ENCODE results near the gene SLC45A1.
A peak's percentile ranks its signal among the peaks of the same experiment; 100 is the strongest.
"Not testable (repeated sequence)": the region's sequence is repeated elsewhere in the genome, so short reads cannot be mapped to it uniquely, and the experiment has no call there.

The SLC45A1 gene

DNA sequence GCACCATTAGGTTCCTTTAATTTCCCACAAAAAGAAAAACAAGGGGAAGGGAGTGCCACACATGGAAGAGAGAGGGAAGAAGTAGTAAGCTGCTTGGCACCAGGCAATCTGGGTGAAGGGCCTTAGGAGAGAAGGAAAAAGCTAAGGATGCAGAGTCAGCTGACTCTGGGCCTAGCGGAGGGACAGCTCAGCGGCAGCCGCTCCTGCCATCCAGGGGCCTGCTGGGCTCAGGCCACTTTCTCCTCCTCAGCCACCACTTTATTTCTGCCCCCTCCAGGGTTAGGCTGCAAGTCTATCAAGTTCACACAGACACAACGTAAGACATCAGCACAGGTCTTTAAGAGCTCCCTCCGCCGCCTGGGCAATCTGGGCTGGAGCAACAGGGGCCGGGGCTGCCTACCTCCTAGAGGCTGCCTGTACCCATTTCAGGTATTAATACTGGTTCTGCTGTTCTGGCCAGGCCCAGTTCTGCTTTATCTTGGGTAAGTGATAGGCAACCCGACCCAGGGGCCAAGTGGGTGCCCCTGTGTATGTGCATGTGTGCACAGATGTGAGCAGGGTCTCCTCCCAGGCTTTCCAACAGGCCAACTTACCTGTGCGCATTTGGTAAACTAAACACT, 53.6 kb downstream of the SLC45A1 start:
- no peak for DNase-seq

DNA sequence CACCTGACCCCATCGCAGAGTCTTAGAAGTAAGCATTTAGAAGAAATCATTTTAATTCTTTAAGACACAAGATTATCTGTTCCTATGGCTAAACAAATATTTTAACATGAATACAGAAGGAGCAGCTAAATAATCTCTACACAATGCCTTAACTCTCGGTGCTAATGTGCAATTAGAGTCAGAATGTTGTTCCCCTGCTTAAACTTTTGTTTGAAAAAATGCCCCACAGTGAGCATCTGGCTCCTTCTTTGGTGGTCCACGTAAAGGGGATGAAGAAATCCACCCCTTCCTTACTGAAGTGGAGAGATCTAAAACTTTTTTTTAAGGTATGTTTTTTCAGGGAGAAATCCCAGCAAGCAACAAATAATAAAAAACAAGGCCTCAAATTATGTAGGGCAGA, 55.2 kb downstream of the SLC45A1 start:
- DNase-seq = no peak

DNA sequence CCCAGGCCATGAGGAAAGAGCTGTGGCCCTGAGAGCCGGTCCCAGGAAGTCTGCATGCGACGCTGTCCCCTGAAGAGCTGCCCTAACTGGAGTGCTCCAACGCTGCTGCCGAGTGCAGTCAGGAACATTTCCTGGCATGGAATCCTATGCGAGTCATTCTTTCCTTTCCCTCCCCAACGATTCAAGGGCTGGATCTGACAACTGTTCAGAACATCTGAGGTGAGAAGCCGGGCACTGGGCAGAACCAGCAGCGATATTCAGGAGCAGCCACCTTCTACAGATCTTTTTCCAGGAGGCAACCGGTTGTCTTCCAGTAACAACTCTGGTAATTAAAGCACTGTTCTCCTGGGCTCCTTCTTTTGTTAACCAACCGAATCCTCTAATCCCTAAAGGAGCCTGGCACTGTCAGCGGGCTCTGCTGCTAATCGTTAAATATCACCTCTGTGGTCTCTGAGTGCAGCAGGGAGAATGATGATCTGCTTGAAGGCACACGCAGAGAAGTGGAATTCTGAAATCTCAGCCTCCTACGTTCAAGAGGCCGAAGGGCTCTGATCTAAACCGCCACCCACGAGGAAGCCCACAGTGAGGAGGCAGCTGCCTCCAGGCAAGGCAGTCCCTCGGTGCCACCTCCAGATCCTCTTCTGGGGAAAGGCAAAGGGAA, 55.8 kb downstream of the SLC45A1 start:
- no peak for DNase-seq

DNA sequence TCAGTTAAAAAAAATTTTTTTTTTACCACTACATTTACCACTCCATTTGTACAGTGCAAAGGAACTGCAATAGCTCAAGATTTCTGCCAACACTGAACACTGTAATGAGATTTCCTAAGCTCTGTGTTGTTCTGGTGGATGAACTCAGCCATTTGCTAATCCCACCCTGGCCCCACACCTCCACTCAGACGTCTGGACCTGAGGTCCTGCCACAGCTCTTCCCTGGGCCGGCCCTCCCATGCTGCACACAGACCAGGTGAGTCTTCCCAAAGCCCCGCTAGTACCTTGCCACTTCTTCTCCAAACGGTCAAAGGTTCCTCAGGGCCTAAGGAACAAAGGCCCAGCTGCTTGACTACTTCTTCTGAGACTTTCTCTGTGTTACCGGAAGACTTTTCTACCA, 56.4 kb downstream of the SLC45A1 start:
- no peak for DNase-seq

DNA sequence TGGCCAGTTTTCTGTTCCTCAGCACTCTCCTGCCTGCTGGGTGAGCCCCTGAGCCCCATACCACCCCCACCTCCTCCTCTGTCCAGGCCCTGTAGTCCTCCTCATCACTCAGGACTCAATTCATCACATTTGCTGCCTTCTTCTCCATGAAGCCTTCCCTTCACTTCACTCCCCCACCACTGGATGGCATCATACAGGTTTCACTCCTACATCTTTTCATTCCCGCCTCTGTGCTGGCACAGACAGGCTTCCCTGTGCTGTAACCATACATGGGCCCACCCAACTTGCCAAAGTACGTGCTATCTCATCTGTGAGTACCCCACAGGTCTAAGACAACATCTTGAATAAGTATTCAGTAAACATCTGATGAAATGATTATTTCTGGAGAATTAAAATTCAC, 56.9 kb downstream of the SLC45A1 start:
- DNase-seq = peak in 1 of 2 experiments; percentile 30

DNA sequence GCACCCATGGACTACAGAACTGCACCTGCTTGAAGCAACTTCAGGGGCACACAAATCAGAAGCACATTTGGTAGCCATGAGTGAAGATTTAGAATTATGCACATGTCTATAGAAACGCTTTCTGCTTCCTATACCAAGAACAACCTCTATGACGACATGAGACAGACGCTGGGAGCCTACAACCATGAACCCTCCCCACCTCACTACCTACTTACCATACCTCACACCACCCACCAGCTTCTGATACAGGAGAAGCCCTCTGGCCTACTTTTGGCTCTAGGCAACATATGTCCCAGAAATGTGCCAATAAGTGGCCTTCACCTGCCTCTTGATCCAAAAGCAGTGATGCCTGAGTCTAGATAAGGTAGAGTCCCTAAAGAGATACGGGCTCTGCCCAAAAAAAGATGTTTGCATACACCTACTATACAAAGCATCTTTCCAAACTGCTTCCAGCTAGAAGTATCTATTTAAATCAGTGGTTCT, 58.5 kb downstream of the SLC45A1 start:
- DNase-seq = no peak

DNA sequence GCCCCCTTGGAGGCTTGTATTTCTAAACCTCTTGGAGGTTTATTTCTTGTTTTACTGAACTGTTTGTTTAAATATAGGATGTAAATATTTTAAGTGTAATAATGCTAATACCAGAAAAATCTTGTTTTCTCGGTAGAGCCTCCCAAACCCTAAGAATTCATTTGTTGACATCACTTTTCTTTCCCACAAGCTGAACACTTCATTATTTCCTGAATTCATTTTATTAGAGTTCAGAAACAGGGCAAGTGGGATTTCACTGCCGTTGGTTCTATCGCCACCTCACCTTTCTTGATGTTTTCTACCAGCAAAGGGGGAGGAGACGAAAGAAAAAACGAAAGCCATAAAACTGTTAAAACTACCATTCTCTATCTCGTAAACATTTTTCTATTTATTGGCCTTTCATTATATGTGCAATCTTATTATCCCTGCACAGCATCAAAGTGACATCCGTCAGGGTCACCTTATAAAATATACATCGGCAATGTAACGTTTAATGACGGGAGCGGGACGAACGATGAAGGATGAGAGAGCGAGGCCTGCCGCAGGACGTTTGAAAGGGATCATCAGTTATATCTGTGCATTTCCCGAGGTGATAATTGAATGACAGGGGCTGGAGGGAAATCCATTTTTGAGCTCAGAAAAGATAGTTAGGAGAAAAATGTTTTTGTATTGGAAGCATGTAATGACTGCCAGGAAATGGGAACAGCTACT, 59.5 kb downstream of the SLC45A1 start:
- no peak for DNase-seq

DNA sequence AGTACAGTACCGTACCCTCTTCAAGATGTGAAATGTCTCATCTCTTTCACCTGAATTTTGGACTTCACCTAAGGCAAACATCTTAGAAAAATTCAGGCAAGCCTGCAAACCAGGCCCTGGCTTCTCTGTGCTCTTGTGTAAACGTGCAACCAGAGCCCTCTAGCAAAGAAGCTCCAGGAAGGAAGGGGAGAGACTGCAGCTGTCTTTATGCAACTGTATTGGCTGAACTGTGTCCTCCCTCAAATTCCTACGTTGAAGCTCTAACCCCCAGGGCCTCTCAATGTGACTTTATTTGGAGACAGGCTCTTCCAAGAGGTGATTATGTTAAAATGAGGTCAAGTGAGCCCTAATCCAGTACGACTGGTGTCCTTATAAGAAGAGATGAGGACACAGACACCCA, 60.3 kb downstream of the SLC45A1 start:
- no peak for DNase-seq

DNA sequence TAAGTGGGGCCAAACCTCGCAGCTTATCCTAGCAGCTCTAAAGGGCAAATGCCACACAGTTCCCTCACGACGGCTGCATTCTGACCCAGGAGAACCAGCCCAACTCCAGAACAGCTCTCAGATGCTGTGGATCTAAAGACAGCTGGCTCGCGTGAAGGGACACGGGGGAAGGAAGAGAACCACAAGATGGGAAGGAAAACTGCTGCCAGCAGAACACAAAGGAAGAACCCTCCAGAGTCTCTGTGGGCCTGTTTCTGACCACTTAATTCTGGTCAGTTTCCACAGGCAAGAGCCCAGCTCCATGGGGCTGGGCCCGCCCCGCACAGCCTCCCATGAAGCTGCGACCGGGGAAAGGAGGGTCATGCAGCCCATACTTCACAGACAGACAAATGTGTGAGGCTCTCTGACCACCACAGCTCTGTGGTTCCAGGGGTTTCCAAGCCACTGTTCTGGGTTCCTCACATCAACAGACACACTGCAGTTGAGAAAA, 61.1 kb downstream of the SLC45A1 start:
- no peak for DNase-seq

DNA sequence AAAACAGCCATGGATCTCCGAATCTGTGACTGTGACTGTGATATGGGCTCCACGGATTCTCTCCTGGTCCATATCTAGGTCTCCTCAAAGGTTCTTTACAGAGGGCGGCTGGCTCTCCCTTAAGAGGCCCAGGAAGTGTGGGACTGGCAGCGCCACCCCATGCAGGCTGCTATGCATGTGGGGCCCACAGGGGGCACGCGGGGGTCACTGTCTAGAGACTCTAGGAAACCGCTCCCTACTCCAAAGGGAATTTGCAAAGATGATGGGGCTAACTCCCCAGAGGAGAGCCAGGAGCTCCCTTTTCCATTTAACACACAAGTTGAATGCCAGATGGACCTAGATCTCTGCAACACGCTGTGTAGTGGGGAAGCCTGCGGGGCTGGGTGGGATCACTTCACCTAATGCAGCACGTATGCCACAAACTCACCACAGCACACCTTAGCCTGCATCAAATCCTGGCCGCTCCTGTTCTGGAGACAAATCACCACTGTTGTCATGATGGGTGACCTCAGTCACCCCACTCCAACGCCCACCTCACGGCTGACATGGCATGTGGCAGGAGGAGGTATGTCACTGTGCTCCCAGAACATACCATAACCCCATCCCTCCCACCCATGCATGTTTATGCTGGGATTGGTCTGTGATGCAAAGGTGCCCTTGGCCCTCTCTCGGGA, 61.7 kb downstream of the SLC45A1 start:
- DNase-seq = no peak

DNA sequence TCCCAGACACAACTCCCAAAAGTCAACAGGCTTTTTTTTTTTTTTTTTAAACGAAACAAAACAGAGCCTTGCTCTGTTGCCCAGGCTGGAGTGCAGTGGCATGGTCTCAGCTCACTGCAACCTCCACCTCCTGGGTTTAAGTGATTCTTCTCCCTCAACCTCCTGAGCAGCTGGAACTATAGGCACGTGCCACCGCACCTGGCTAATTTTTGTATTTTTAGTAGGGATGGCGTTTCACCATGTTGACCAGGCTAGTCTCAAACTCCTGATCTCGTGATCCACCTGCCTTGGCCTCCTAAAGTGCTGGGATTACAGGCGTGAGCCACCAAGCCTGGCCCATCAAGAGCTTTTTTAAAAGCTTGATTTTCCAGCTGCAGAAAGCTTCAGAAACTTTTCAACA, 62.4 kb downstream of the SLC45A1 start:
- not testable (repeated sequence) for DNase-seq

DNA sequence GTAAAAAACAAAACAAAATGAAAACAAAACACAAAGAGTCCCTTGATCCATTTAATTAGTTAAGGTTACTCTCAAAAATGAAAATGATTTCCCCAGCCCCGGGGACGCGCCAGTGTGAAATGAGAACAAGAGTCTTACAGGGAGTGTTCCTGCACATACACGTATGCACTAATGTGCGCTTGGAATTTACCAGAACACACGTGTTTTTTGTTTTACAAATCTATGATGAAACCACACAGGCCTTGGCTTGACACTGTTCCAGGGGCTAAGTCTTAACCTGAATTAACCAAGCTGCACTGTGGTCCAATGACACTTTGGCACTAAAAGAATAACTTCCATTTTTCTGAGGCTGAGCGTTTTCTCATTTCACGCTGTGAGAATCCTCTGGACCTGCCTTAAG, 63.7 kb downstream of the SLC45A1 start:
- DNase-seq = no peak

DNA sequence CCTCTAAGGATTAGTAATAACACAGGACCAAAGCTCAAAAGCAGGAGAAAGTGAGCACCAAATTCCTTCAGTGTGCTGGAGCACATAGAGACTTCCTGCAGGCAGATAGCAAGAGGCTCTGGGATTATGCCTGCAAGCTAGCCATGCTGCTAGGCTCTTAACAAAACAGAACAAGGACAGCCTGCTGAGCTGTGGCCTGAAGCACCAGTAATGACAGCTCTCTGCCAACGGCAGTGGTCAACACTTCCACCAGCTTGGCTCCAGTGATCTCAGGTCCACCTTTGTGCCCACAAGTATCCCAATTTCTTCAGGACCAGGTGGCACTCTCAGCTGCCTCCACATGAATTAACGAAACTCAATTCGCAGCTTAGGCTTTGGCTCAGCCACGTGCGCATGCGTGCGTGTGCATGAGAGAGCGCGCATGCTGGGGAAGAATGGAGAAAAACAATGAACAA, 64.2 kb downstream of the SLC45A1 start:
- DNase-seq = no peak

DNA sequence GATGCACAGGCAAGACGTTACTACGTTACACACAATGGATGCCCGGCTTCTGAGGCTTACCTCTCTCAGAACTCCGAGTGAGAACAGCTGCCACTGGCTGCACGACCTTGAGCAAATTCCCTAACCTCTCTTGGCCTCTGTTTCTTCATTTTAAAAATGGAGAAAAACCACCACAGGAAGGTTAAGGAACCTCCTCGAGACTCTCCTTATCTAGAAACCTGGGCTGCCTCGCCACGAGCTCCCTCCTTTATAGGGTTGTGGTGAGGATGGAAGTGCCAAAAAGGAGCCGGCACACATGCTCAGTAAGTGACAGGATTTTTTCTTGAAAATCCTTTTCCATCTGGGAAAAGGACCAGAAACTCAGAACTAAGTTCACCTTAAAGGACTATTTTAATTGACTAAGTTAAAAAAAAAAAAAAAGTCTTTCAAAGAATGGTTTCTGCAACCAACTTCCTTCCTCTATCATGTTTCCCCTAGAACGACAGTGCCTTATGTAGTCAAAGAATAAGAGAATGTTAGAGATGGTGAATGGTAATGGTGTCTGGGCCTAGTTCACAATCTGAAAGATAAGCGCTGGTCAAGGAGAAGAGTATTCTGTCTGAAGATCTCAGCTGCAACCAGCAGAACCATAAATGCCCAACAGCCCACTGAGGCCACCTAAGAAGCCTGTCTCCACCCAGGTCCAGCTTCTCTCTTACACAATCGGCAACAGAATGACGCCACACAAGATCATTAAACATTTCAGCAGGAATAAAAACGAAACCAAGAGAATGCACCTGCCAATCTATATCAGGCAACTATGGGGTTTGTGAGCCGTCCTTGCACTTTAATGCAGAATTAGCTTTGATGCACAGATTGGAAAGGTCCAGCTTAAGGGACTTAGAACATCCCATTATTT, 64.9 kb downstream of the SLC45A1 start:
- DNase-seq = no peak

DNA sequence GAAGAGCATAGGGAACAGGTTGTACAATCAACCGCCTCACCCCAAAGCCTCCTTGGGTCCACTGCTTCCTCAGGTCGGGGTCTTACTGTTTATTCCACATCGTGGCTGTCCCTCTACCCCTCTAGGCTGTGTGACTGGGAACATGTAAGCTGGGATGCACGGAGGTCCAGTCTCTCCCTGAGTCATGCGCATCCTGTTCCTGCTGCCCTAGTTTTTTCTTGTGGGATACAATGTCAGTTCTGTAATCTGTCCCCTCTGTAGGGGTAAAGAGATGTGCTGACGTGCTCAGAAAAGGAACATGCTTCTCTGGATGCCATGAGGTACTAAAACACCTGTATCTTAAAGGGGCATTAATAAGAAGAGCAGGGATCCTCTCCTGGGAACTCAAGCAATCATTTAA, 66.2 kb downstream of the SLC45A1 start:
- no peak for DNase-seq

DNA sequence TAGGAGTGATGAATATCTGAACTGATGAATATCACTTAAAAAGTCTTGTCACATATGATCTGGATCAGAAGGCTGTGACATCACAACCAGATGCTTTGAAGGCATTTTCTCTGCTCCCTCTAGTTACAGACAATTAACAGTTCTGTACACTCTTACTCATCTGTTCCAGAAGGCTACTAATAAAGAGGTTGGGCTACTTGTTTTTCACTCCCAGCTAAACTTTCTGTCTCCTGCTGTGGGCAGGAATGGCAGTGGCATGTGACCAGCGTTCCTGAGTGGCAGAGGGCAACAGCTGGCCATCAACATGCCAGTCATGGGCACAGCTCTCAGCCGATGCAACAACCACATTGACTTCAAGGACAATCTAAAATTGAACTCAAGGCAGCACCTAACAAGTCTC, 66.7 kb downstream of the SLC45A1 start:
- DNase-seq = no peak

DNA sequence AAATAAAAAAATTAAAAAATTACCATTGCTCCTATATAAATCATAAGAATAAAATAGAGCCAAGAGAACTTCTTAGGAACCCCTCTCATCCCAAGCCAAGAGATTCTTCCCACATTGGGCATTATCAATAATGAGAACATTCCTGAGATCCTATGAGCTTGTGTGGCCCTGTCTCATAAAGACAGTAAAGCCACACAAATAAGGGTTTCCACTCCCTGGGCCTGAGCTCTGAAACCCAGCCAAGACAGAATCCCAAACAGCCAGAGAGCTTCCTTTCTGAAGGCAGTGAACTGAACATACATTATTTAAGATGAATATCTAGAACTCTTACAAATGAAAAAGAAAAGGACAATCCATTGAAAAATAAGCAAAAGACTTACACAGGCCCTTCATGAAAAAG, 68.3 kb downstream of the SLC45A1 start:
- no peak for DNase-seq

DNA sequence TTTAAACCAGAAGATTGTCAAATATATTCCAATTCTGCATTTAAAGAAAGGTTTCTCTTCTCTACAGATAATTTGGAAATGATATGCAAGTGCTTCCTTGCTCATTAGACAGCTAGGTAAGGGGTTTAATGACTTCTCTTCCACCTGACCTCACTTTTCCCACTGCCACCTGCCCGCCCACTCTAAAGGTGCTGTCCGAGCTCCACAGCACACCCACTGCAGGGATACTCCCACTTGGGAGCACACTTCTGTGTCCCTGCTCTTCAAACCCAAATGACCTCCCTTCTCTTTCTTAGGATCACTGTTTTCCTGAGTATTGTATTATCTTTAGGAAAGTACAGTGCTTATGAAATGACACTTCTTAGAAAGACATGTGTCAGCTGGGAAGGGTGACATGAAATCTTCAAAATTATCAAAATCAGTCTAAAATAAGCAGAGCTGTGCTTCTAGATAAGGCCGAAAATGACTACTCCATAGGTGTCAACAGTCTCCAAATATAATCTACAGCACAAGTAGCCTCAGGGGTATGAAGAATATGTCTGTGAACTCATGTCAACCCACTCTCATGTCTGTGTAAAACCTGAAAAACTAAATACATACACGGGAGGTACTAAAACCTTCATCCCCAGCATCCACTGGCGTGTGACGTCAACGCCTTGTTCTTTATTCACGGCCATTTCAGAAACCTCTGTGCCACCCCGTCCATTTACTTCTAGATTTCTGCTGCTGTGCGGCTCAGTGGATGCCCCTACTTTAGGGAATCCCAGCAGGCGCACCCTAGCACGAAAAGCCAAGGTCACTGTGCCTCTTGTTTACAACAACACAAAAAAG, 71.0 kb downstream of the SLC45A1 start:
- DNase-seq = no peak

DNA sequence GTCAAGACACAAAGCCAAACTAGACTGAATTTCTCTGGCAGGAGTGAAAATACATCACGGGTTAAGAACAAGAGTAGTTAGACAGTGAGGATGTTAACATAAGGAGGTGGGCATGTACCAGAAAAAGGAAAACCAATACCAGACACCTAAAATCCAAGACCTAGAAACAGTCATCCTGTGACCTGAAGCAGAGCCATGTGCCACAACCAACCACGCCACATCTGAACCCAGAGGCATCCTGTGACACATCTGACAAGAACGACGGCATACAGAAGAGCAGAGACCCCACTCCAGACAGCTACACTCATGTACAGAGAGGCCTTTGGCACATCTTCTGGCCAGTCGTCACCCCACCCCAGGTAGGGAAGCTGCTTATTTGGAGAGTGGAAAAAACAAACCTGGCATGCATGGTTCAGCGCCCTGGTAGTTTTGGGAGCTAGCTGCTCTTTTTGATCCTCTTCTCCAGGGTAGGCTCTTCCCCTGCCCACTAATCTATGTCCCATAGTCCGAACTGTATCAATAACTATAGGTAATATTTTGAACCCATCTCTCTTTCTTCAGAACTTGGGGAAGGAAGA, 72.1 kb downstream of the SLC45A1 start:
- no peak for DNase-seq

DNA sequence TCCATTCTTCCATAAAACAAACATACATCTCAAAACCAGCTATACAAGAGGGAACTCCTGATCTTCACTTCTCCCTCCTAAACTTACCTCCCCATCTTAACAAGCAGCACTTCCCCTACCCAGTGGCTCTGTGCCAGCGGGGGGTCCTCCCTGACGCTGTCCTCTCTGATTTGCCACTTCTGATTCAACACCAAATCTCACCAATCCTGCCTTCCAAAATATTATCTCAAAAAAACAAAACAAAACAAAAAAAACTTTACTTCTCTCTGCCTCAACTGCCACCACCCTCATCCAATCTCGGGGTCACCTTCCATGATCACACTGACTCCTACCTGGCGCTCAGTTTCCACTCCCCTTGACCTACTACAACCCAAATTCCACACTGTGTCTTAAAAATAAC, 72.8 kb downstream of the SLC45A1 start:
- DNase-seq = no peak

DNA sequence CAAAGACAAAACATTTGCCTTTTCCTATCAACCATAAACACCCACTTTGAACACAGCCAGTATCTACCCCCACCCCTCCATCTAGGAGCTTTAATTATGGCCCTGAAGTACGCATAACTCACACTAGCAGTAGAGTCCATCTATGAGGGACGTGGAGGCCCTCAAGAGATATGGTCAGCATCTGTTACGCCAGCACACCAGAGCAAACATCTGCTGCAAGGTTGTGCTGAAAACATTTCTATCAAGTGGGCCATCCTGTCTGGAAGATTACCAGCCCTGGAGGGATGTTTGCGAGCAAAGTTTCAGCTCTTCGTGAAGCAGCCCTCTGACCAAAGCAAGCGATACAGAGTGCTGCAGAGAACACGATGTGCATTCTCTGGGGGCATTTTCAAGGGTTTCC, 74.6 kb downstream of the SLC45A1 start:
- no peak for DNase-seq
